CD4-positive, alpha-beta T cell (primary cell): ENCODE results near the gene EDNRA. TPM values are rescaled to one million over a fixed set of nuclear protein-coding genes. Genes with fewer than 3 reads are reported as not detected.

Experiments used
- ATAC-seq: fragments of 200-7000 bp; cut with Tn5 transposase; one replicate; pipeline ENCODE4 v1.10.0; 2022; ENCODE audit warnings: mild to moderate bottlenecking; ENCODE audit not compliant: poor library complexity
- CTCF ChIA-PET: fragments of 350-600 bp; sonication (Branson Sonifier 250); formaldehyde crosslinking; loops from one replicate; lab custom pipeline; 2021; ENCODE audit warnings: antibody characterized with exemption, inconsistent platforms; lab: Charles Lee
- POLR2A ChIA-PET: fragments of 350-600 bp; sonication (Branson Sonifier 250); formaldehyde crosslinking; loops from one replicate; lab custom pipeline; 2021; ENCODE audit warnings: antibody characterized with exemption, inconsistent platforms; lab: Charles Lee
- DNase-seq, 14 experiments: peaks; one replicate each; pipeline ENCODE4 v3.0.0-alpha.2; 2013 to 2020; ENCODE audit warnings: mixed read lengths in 2 of 14
- H3K27ac ChIP-seq, 2 donors: one replicate each; pipeline versions ENCODE4 v1.5.1 to v1.7.0; 2013; ENCODE audit warnings: low read length in 2 of 2, low read depth in 1 of 2, mild to moderate bottlenecking in 1 of 2
- H3K27me3 ChIP-seq, 2 experiments: 1 replicate in 1 of 2; 2 replicates in 1 of 2; pipeline versions ENCODE4 v1.6.1 to v1.7.0; 2013; ENCODE audit warnings: low read length in 2 of 2, control low read depth in 1 of 2, mild to moderate bottlenecking in 1 of 2, moderate library complexity in 1 of 2; ENCODE audit not compliant: insufficient read depth in 2 of 2, control insufficient read depth in 1 of 2
- H3K36me3 ChIP-seq: one replicate; pipeline ENCODE4 v1.6.1; 2013; ENCODE audit warnings: low read length, control low read depth; ENCODE audit not compliant: insufficient read depth
- H3K4me1 ChIP-seq: one replicate; pipeline ENCODE4 v1.6.1; 2013; ENCODE audit warnings: low read length, control low read depth; ENCODE audit not compliant: insufficient read depth
- H3K4me3 ChIP-seq: one replicate; pipeline ENCODE4 v1.5.1; 2013; ENCODE audit warnings: mild to moderate bottlenecking, low read length, moderate library complexity
- H3K9me3 ChIP-seq, 2 experiments: 1 replicate in 1 of 2; 2 replicates in 1 of 2; pipeline versions ENCODE4 v1.6.1 to v1.7.0; 2013; ENCODE audit warnings: low read length in 2 of 2, mild to moderate bottlenecking in 2 of 2, control low read depth in 1 of 2, moderate library complexity in 1 of 2; ENCODE audit not compliant: control insufficient read depth in 1 of 2, insufficient read depth in 1 of 2
- H3K27ac Mint-ChIP-seq: one replicate; pipeline ENCODE4 v1.8.0; 2020; ENCODE audit warnings: mixed read lengths
- H3K27me3 Mint-ChIP-seq: one replicate; pipeline ENCODE4 v1.8.0; 2021; ENCODE audit warnings: mixed read lengths
- H3K36me3 Mint-ChIP-seq: one replicate; pipeline ENCODE4 v1.8.0; 2021; ENCODE audit warnings: low read depth, mixed read lengths
- H3K4me1 Mint-ChIP-seq: one replicate; pipeline ENCODE4 v1.8.0; 2021; ENCODE audit warnings: low read depth, mixed read lengths
- H3K4me3 Mint-ChIP-seq: one replicate; pipeline ENCODE4 v1.8.0; 2020; ENCODE audit warnings: mild to moderate bottlenecking, mixed read lengths
- H3K9me3 Mint-ChIP-seq: one replicate; pipeline ENCODE4 v1.8.0; 2020; ENCODE audit warnings: mixed read lengths
- intact Hi-C, 2 experiments: fragments of 100-400 bp; cut with DNase I in 1 of 2; cut with micrococcal nuclease in 1 of 2; formaldehyde crosslinking; loops; one replicate each; pipeline versions ENCODE4 v1.15.1 to v1.9.0; 2023 to 2025; cut with DNase I, micrococcal nuclease
- total RNA-seq, 174 experiments: library from RNA in 2 of 174; stranded (reverse) in 2 of 174; gene quantifications; one replicate each; pipeline ENCODE4 v1.2.3 and lab custom pipeline; 2021 to 2026
- TF ChIP-seq, protein P1 (sequence below): fragments of 200-600 bp; IDR thresholded peaks from one replicate; pipeline ENCODE4 v1.8.0; 2022; ENCODE audit warnings: antibody characterized with exemption, mild to moderate bottlenecking

EDNRA gene
- total RNA-seq, 2 experiments from 2014 or later = not detected

- H3K27me3 ChIP-seq = no peaks in the 10 kb centered on the region
- no peak overlapping the region for H3K27ac ChIP-seq
- no peaks in the 10 kb centered on the region for H3K4me1 ChIP-seq
- CTCF ChIA-PET = no interaction called here
- H3K36me3 Mint-ChIP-seq = no peaks in the 10 kb centered on the region
- peaks cover 27% of the 10 kb centered on the region for H3K27me3 Mint-ChIP-seq
- no peaks in the 10 kb centered on the region for H3K4me1 Mint-ChIP-seq
- no peak for DNase-seq
- H3K9me3 ChIP-seq = no peaks in the 10 kb centered on the region
- H3K27ac Mint-ChIP-seq = no peak overlapping the region
- H3K4me3 ChIP-seq = no peak overlapping the region
- no peaks in the 10 kb centered on the region for H3K9me3 Mint-ChIP-seq
- intact Hi-C loops = no loop called here
- no peak overlapping the region for H3K4me3 Mint-ChIP-seq
- TF ChIP-seq, protein P1, sequence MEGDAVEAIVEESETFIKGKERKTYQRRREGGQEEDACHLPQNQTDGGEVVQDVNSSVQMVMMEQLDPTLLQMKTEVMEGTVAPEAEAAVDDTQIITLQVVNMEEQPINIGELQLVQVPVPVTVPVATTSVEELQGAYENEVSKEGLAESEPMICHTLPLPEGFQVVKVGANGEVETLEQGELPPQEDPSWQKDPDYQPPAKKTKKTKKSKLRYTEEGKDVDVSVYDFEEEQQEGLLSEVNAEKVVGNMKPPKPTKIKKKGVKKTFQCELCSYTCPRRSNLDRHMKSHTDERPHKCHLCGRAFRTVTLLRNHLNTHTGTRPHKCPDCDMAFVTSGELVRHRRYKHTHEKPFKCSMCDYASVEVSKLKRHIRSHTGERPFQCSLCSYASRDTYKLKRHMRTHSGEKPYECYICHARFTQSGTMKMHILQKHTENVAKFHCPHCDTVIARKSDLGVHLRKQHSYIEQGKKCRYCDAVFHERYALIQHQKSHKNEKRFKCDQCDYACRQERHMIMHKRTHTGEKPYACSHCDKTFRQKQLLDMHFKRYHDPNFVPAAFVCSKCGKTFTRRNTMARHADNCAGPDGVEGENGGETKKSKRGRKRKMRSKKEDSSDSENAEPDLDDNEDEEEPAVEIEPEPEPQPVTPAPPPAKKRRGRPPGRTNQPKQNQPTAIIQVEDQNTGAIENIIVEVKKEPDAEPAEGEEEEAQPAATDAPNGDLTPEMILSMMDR = no peak
- H3K36me3 ChIP-seq = no peaks in the 10 kb centered on the region
- no peak for ATAC-seq
- POLR2A ChIA-PET = no interaction called here
Measured at GRCh38 chr4:147498031-147498660, 17.2 kb downstream of the EDNRA start.

DNA sequence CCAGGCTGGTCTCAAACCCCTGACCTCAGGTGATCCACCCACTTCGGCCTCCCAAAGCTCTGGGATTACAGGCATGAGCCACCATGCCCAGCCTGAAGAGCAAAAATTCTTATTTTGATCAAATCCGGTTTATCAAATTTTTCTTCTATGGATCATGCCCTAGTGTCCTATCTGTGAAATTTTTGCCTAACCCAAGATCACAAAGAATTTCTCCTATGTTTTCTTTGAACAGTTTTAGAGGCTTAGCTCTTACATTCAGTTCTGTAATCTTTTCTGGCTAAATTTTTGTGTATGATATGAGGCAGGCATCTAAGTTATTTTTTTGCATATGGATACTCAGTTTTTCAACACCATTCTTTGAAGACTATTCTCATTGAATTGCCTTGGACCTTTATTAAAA lies 27.4 kb downstream of the EDNRA start:
- TF ChIP-seq, protein P1 = no peak
- Histone ChIP-seq H3K27ac (no peak overlapping the region), H3K27me3 (peaks cover 0 to 18% of the 10 kb centered on the region in 2 experiments), H3K9me3 (no peaks in the 10 kb centered on the region), H3K36me3 (no peaks in the 10 kb centered on the region), H3K4me1 (no peaks in the 10 kb centered on the region), H3K4me3 (no peak overlapping the region)
- Mint-ChIP-seq H3K4me3 (no peak overlapping the region), H3K9me3 (no peaks in the 10 kb centered on the region), H3K4me1 (no peaks in the 10 kb centered on the region), H3K36me3 (no peaks in the 10 kb centered on the region), H3K27ac (no peak overlapping the region), H3K27me3 (peaks cover 45% of the 10 kb centered on the region)
- CTCF ChIA-PET = no interaction called here
- DNase-seq (no peak), ATAC-seq (no peak)
- POLR2A ChIA-PET = no interaction called here
- intact Hi-C loops = no loop called here

GRCh38 chr4:147509386-147509785 lies 28.5 kb downstream of the EDNRA start:
- Histone ChIP-seq H3K27ac (no peak overlapping the region), H3K36me3 (no peaks in the 10 kb centered on the region), H3K4me3 (no peak overlapping the region), H3K9me3 (no peaks in the 10 kb centered on the region), H3K27me3 (peaks cover 0 to 15% of the 10 kb centered on the region in 2 experiments), H3K4me1 (no peaks in the 10 kb centered on the region)
- CTCF ChIA-PET = no interaction called here
- TF ChIP-seq, protein P1 = no peak
- peaks cover 48% of the 10 kb centered on the region for H3K27me3 Mint-ChIP-seq
- no peaks in the 10 kb centered on the region for H3K9me3 Mint-ChIP-seq
- H3K4me3 Mint-ChIP-seq = no peak overlapping the region
- ATAC-seq = no peak
- intact Hi-C loops = no loop called here
- no peak overlapping the region for H3K27ac Mint-ChIP-seq
- no peaks in the 10 kb centered on the region for H3K4me1 Mint-ChIP-seq
- POLR2A ChIA-PET = no interaction called here
- no peaks in the 10 kb centered on the region for H3K36me3 Mint-ChIP-seq
- DNase-seq = no peak
